IPS DF 6.9 (cell line): ENCODE data around the gene SPO11.

Source experiments
- DNase-seq: peaks from one replicate; pipeline ENCODE4 v3.0.0-alpha.2; 2013; ENCODE audit warnings: low read depth, low spot score
- H3K27ac ChIP-seq: one replicate; pipeline ENCODE4 v1.5.1; 2013; ENCODE audit warnings: low read length, control low read depth
- H3K27me3 ChIP-seq: 2 replicates; pipeline ENCODE4 v1.6.1; 2013; ENCODE audit warnings: mild to moderate bottlenecking, low read length; ENCODE audit not compliant: control insufficient read depth, insufficient read depth
- H3K36me3 ChIP-seq: 2 replicates; pipeline ENCODE4 v1.6.1; 2013; ENCODE audit warnings: low read length; ENCODE audit not compliant: control insufficient read depth, insufficient read depth
- H3K4me1 ChIP-seq: 2 replicates; pipeline ENCODE4 v1.6.1; 2013; ENCODE audit warnings: low read length; ENCODE audit not compliant: control insufficient read depth, insufficient read depth
- H3K4me3 ChIP-seq: 2 replicates; pipeline ENCODE4 v1.5.1; 2013; ENCODE audit warnings: mild to moderate bottlenecking, low read length
- H3K9me3 ChIP-seq: 2 replicates; pipeline ENCODE4 v1.6.1; 2013; ENCODE audit warnings: low read length, inconsistent platforms; ENCODE audit not compliant: control insufficient read depth, insufficient read depth
- WGBS: extraction: QIAGEN DNeasy Blood & Tissue Kit; methylation state at CpG from one replicate; pipeline ENCODE4 v1.1.7; 2013; ENCODE audit warnings: mixed read lengths, missing lambda C conversion rate; ENCODE audit not compliant: insufficient read length, insufficient coverage; 5-methylcytosine and 5-hydroxymethylcytosine counted together

SPO11 gene

GRCh38 chr20:57384486-57384885 is 54.9 kb downstream of the SPO11 start:
- Histone ChIP-seq H3K9me3 (no peaks in the 10 kb centered on the region), H3K27me3 (no peaks in the 10 kb centered on the region)
- no CpG with 5 or more reads among the region's 8 CpGs for WGBS

GRCh38 chr20:57384953-57385761 is 55.6 kb downstream of the SPO11 start:
- no CpG with 5 or more reads among the region's 29 CpGs for WGBS
- H3K27me3 ChIP-seq: no peaks in the 10 kb centered on the region
- H3K36me3 ChIP-seq: no peaks in the 10 kb centered on the region
- H3K4me1 ChIP-seq: peaks cover 2% of the 10 kb centered on the region; the same call in 1 of the 2 replicates
- H3K4me3 ChIP-seq: no peak overlapping the region
- no peak for DNase-seq
- no peaks in the 10 kb centered on the region for H3K9me3 ChIP-seq
- H3K27ac ChIP-seq: no peak overlapping the region

More at GRCh38 chr20:57384486-57384885, 54.9 kb downstream of the SPO11 start:
- Histone ChIP-seq H3K27ac (no peak overlapping the region), H3K36me3 (no peaks in the 10 kb centered on the region), H3K4me1 (no peaks in the 10 kb centered on the region; the same call in 1 of the 2 replicates), H3K4me3 (no peak overlapping the region)
- no peak for DNase-seq

- no CpG with 5 or more reads among the region's 6 CpGs for WGBS
- Histone ChIP-seq H3K27ac (no peak overlapping the region), H3K4me3 (no peak overlapping the region)
These were observed 56.3 kb downstream of the SPO11 start for GRCh38 chr20:57385940-57386339.

GRCh38 chr20:57386762-57387161 is 57.2 kb downstream of the SPO11 start:
- H3K9me3 ChIP-seq: no peaks in the 10 kb centered on the region
- H3K27ac ChIP-seq: no peak overlapping the region
- H3K27me3 ChIP-seq: no peaks in the 10 kb centered on the region
- peaks cover 2% of the 10 kb centered on the region; the same call in 1 of the 2 replicates for H3K4me1 ChIP-seq
- no peak overlapping the region for H3K4me3 ChIP-seq
- no peak for DNase-seq
- WGBS: no CpG with 5 or more reads among the region's 4 CpGs
- no peaks in the 10 kb centered on the region for H3K36me3 ChIP-seq

More at GRCh38 chr20:57385940-57386339, 56.3 kb downstream of the SPO11 start:
- H3K27me3 ChIP-seq: no peaks in the 10 kb centered on the region
- H3K4me1 ChIP-seq: peaks cover 2% of the 10 kb centered on the region; the same call in 1 of the 2 replicates
- H3K9me3 ChIP-seq: no peaks in the 10 kb centered on the region
- H3K36me3 ChIP-seq: no peaks in the 10 kb centered on the region
- no peak for DNase-seq

- Histone ChIP-seq H3K27me3 (no peaks in the 10 kb centered on the region), H3K4me3 (no peak overlapping the region), H3K27ac (no peak overlapping the region), H3K9me3 (no peaks in the 10 kb centered on the region), H3K36me3 (no peaks in the 10 kb centered on the region), H3K4me1 (peaks cover 3% of the 10 kb centered on the region; the same call in 1 of the 2 replicates)
- no CpG with 5 or more reads among the region's 8 CpGs for WGBS
- DNase-seq: no peak
These were observed 57.9 kb downstream of the SPO11 start for GRCh38 chr20:57387463-57387862.

- Histone ChIP-seq H3K4me3 (no peak overlapping the region), H3K27me3 (no peaks in the 10 kb centered on the region), H3K9me3 (no peaks in the 10 kb centered on the region), H3K27ac (no peak overlapping the region), H3K36me3 (no peaks in the 10 kb centered on the region), H3K4me1 (peaks cover 3% of the 10 kb centered on the region; the same call in 1 of the 2 replicates)
- WGBS: no CpG with 5 or more reads among the region's 7 CpGs
- DNase-seq: no peak
These were observed 58.4 kb downstream of the SPO11 start for GRCh38 chr20:57387945-57388371.

- whole genome bisulfite sequencing: no CpG with 5 or more reads among the region's 57 CpGs
- H3K36me3 ChIP-seq: peaks cover 8% of the 10 kb centered on the region
- DNase-seq: no peak
These were observed 59.5 kb downstream of the SPO11 start for GRCh38 chr20:57388953-57389694.

GRCh38 chr20:57389695-57390603 is 60.3 kb downstream of the SPO11 start:
- H3K36me3 ChIP-seq: peaks cover 12% of the 10 kb centered on the region
- no peaks in the 10 kb centered on the region for H3K27me3 ChIP-seq
- H3K4me3 ChIP-seq: peak overlapping the region; percentile 24; the same call in 1 of the 2 replicates
- no peak overlapping the region for H3K27ac ChIP-seq
- no CpG with 5 or more reads among the region's 52 CpGs for WGBS
- DNase-seq: no peak
- no peaks in the 10 kb centered on the region for H3K9me3 ChIP-seq
- H3K4me1 ChIP-seq: peaks cover 5% of the 10 kb centered on the region; the same call in 1 of the 2 replicates

More at GRCh38 chr20:57388953-57389694, 59.5 kb downstream of the SPO11 start:
- peak overlapping the region; percentile 20; the same call in 1 of the 2 replicates for H3K4me3 ChIP-seq
- no peaks in the 10 kb centered on the region for H3K27me3 ChIP-seq
- no peak overlapping the region for H3K27ac ChIP-seq
- H3K4me1 ChIP-seq: peaks cover 5% of the 10 kb centered on the region; the same call in 1 of the 2 replicates
- H3K9me3 ChIP-seq: no peaks in the 10 kb centered on the region

- H3K9me3 ChIP-seq: no peaks in the 10 kb centered on the region
- H3K4me3 ChIP-seq: peak within 1 kb of the TSS; percentile 61
- peaks cover 13% of the 10 kb centered on the region for H3K36me3 ChIP-seq
- DNase-seq: no peak
- no peak within 1 kb of the TSS for H3K27ac ChIP-seq
- no CpG with 5 or more reads among the region's 78 CpGs for WGBS
- H3K27me3 ChIP-seq: no peaks in the 10 kb centered on the region
- H3K4me1 ChIP-seq: peaks cover 5% of the 10 kb centered on the region; the same call in 1 of the 2 replicates
These were observed 61.2 kb downstream of the SPO11 start, which contains the start of gene RBM38 for GRCh38 chr20:57390604-57391438. RBM38 (plus strand) TSS chr20:57391396; CDS start chr20:57391582, 186 bp downstream.
